Mesendoderm (in vitro differentiated cells): ENCODE measurements around the gene LTB4R.

Source experiments
- DNase-seq: peaks from one replicate; pipeline ENCODE4 v3.0.0; 2013
- H2AK5ac ChIP-seq: 2 replicates; pipeline ENCODE4 v1.6.1; 2013; ENCODE audit warnings: low read length, inconsistent platforms
- H2BK120ac ChIP-seq: 2 replicates; pipeline ENCODE4 v1.6.1; 2013; ENCODE audit warnings: low read depth, mild to moderate bottlenecking, low read length, moderate library complexity, mixed read lengths
- H2BK15ac ChIP-seq: replicated peaks from 2 replicates; pipeline ENCODE4 v1.6.1; 2013; ENCODE audit warnings: low read depth, mild to moderate bottlenecking, moderate library complexity
- H2BK5ac ChIP-seq: 2 replicates; pipeline ENCODE4 v1.6.1; 2013; ENCODE audit warnings: low read length, inconsistent platforms
- H3K18ac ChIP-seq: 2 replicates; pipeline ENCODE4 v1.6.1; 2013; ENCODE audit warnings: mild to moderate bottlenecking, low read length, mixed read lengths
- H3K23ac ChIP-seq: one replicate; pipeline ENCODE4 v1.6.1; 2013; ENCODE audit warnings: low read length
- H3K27ac ChIP-seq: 2 replicates; pipeline ENCODE4 v1.5.1; 2013; ENCODE audit warnings: low read depth, mild to moderate bottlenecking, inconsistent platforms, low read length, moderate library complexity
- H3K27me3 ChIP-seq: 2 replicates; pipeline ENCODE4 v1.6.1; 2013; ENCODE audit warnings: low read length, control low read depth, mild to moderate bottlenecking, inconsistent platforms; ENCODE audit not compliant: insufficient read depth, poor library complexity
- H3K36me3 ChIP-seq: 2 replicates; pipeline ENCODE4 v1.6.1; 2013; ENCODE audit warnings: low read length, inconsistent platforms; ENCODE audit not compliant: control insufficient read depth, insufficient read depth
- H3K4ac ChIP-seq: one replicate; pipeline ENCODE4 v1.6.1; 2013; ENCODE audit warnings: low read depth, mild to moderate bottlenecking, low read length, moderate library complexity
- H3K4me1 ChIP-seq: 2 replicates; pipeline ENCODE4 v1.6.1; 2013; ENCODE audit warnings: low read depth, low read length, inconsistent platforms; ENCODE audit not compliant: control insufficient read depth
- H3K4me2 ChIP-seq: 2 replicates; pipeline ENCODE4 v1.6.1; 2013; ENCODE audit warnings: low read length
- H3K4me3 ChIP-seq: 2 replicates; pipeline ENCODE4 v1.5.1; 2013; ENCODE audit warnings: mild to moderate bottlenecking, low read length
- H3K56ac ChIP-seq: one replicate; pipeline ENCODE4 v1.6.1; 2013; ENCODE audit warnings: low read length
- H3K79me1 ChIP-seq: 2 replicates; pipeline ENCODE4 v1.6.1; 2013; ENCODE audit warnings: low read length, inconsistent platforms
- H3K79me2 ChIP-seq: 2 replicates; pipeline ENCODE4 v1.6.1; 2013; ENCODE audit warnings: mild to moderate bottlenecking, low read length; ENCODE audit not compliant: control insufficient read depth, insufficient read depth
- H3K9ac ChIP-seq: 2 replicates; pipeline ENCODE4 v1.6.1; 2013; ENCODE audit warnings: low read length, inconsistent platforms
- H4K5ac ChIP-seq: one replicate; pipeline ENCODE4 v1.6.1; 2013; ENCODE audit warnings: low read length
- H4K8ac ChIP-seq: one replicate; pipeline ENCODE4 v1.6.1; 2013; ENCODE audit warnings: low read depth, mild to moderate bottlenecking, control low read depth, low read length, moderate library complexity
- WGBS: extraction: QIAGEN DNeasy Blood & Tissue Kit; methylation state at CpG from one replicate; pipeline ENCODE4 v1.1.7; 2013; ENCODE audit warnings: low lambda C conversion rate, missing lambda C conversion rate; ENCODE audit not compliant: insufficient coverage; ENCODE audit errors: extremely low coverage; 5-methylcytosine and 5-hydroxymethylcytosine counted together

The LTB4R gene

GRCh38 chr14:24274101-24274543 lies 37.2 kb upstream of the LTB4R start:
- H2BK5ac ChIP-seq = no peak overlapping the region
- H3K79me1 ChIP-seq = no peaks in the 10 kb centered on the region
- no peak overlapping the region for H2AK5ac ChIP-seq
- no peaks in the 10 kb centered on the region for H3K79me2 ChIP-seq
- H3K4ac ChIP-seq = no peak overlapping the region
- no peak overlapping the region for H3K9ac ChIP-seq
- no peak overlapping the region for H3K4me3 ChIP-seq
- no peak overlapping the region for H3K27ac ChIP-seq
- no peak overlapping the region for H3K18ac ChIP-seq
- no peak overlapping the region for H2BK120ac ChIP-seq
- peak; percentile 23 for DNase-seq
- H4K5ac ChIP-seq = no peak overlapping the region
- H3K27me3 ChIP-seq = no peaks in the 10 kb centered on the region
- no peak overlapping the region for H3K4me2 ChIP-seq
- no CpG with 5 or more reads among the region's 3 CpGs for WGBS
- H2BK15ac ChIP-seq = no peak overlapping the region
- H3K4me1 ChIP-seq = no peaks in the 10 kb centered on the region
- H3K23ac ChIP-seq = no peak overlapping the region
- H4K8ac ChIP-seq = no peak overlapping the region
- no peak overlapping the region for H3K56ac ChIP-seq
- no peaks in the 10 kb centered on the region for H3K36me3 ChIP-seq

GRCh38 chr14:24277071-24277470 lies 34.2 kb upstream of the LTB4R start:
- Histone ChIP-seq H3K4me1 (no peaks in the 10 kb centered on the region), H2AK5ac (no peak overlapping the region), H3K4me3 (no peak overlapping the region), H3K18ac (no peak overlapping the region), H3K27me3 (no peaks in the 10 kb centered on the region), H3K36me3 (no peaks in the 10 kb centered on the region), H3K4me2 (no peak overlapping the region), H3K79me1 (no peaks in the 10 kb centered on the region), H3K23ac (no peak overlapping the region), H4K8ac (no peak overlapping the region), H2BK15ac (no peak overlapping the region), H3K4ac (no peak overlapping the region), H3K56ac (no peak overlapping the region), H3K79me2 (no peaks in the 10 kb centered on the region), H2BK120ac (no peak overlapping the region), H2BK5ac (no peak overlapping the region), H3K27ac (no peak overlapping the region), H3K9ac (no peak overlapping the region), H4K5ac (no peak overlapping the region)
- DNase-seq = no peak
- WGBS = no CpG with 5 or more reads among the region's 6 CpGs

- no peak overlapping the region for H3K18ac ChIP-seq
- no peak overlapping the region for H3K23ac ChIP-seq
- no peaks in the 10 kb centered on the region for H3K4me1 ChIP-seq
- H3K4me3 ChIP-seq = no peak overlapping the region
- no peaks in the 10 kb centered on the region for H3K27me3 ChIP-seq
- H3K4me2 ChIP-seq = no peak overlapping the region
- no peak overlapping the region for H2AK5ac ChIP-seq
- no peak overlapping the region for H3K56ac ChIP-seq
- H4K8ac ChIP-seq = no peak overlapping the region
- WGBS = no CpG with 5 or more reads among the region's 11 CpGs
- H3K9ac ChIP-seq = no peak overlapping the region
- no peak overlapping the region for H3K27ac ChIP-seq
- no peak overlapping the region for H2BK5ac ChIP-seq
- no peak overlapping the region for H3K4ac ChIP-seq
- H2BK15ac ChIP-seq = no peak overlapping the region
- no peak for DNase-seq
- H3K79me2 ChIP-seq = no peaks in the 10 kb centered on the region
- H3K36me3 ChIP-seq = no peaks in the 10 kb centered on the region
- no peaks in the 10 kb centered on the region for H3K79me1 ChIP-seq
- no peak overlapping the region for H4K5ac ChIP-seq
- H2BK120ac ChIP-seq = no peak overlapping the region
Observed at GRCh38 chr14:24277606-24278321, 33.5 kb upstream of the LTB4R start.

- H3K79me1 ChIP-seq = no peaks in the 10 kb centered on the region
- WGBS = no CpG with 5 or more reads among the region's 5 CpGs
- H3K56ac ChIP-seq = no peak overlapping the region
- no peaks in the 10 kb centered on the region for H3K4me1 ChIP-seq
- H2BK120ac ChIP-seq = no peak overlapping the region
- no peak overlapping the region for H3K23ac ChIP-seq
- no peak overlapping the region for H3K4me3 ChIP-seq
- no peak overlapping the region for H3K9ac ChIP-seq
- H2BK5ac ChIP-seq = no peak overlapping the region
- H3K36me3 ChIP-seq = no peaks in the 10 kb centered on the region
- H3K4me2 ChIP-seq = no peak overlapping the region
- H3K4ac ChIP-seq = no peak overlapping the region
- H3K79me2 ChIP-seq = no peaks in the 10 kb centered on the region
- H3K27ac ChIP-seq = no peak overlapping the region
- no peak overlapping the region for H2AK5ac ChIP-seq
- H4K8ac ChIP-seq = no peak overlapping the region
- no peaks in the 10 kb centered on the region for H3K27me3 ChIP-seq
- H2BK15ac ChIP-seq = no peak overlapping the region
- H3K18ac ChIP-seq = no peak overlapping the region
- no peak overlapping the region for H4K5ac ChIP-seq
- no peak for DNase-seq
Observed at GRCh38 chr14:24278424-24278823, 32.9 kb upstream of the LTB4R start.

GRCh38 chr14:24279301-24280186 lies 31.8 kb upstream of the LTB4R start:
- Histone ChIP-seq H2AK5ac (no peak overlapping the region), H2BK120ac (no peak overlapping the region), H3K56ac (no peak overlapping the region), H3K27ac (no peak overlapping the region), H3K18ac (no peak overlapping the region), H4K5ac (no peak overlapping the region), H3K79me1 (no peaks in the 10 kb centered on the region), H3K4me3 (no peak overlapping the region), H3K4me2 (no peak overlapping the region), H3K27me3 (no peaks in the 10 kb centered on the region), H3K79me2 (no peaks in the 10 kb centered on the region), H3K4me1 (no peaks in the 10 kb centered on the region), H3K9ac (no peak overlapping the region), H2BK15ac (no peak overlapping the region), H2BK5ac (no peak overlapping the region), H3K36me3 (no peaks in the 10 kb centered on the region), H4K8ac (no peak overlapping the region), H3K4ac (no peak overlapping the region), H3K23ac (no peak overlapping the region)
- no CpG with 5 or more reads among the region's 11 CpGs for WGBS
- DNase-seq = no peak
